Stomach (tissue), 4 donors: ENCODE measurements around the gene RNASEH1.

Experiments
- CTCF ChIP-seq, 7 experiments: fragments of 450-650 bp in 4 of 7; fragments of 200-600 bp in 3 of 7; sonication (generic) in 3 of 7; IDR thresholded peaks; one replicate each; pipeline ENCODE4 v1.5.1; 2016 to 2019; ENCODE audit warnings: antibody characterized with exemption in 7 of 7, control low read depth in 2 of 7, mild to moderate bottlenecking in 1 of 7
- EP300 ChIP-seq: sonication (generic); formaldehyde crosslinking; IDR thresholded peaks from one replicate; pipeline ENCODE4 v1.6.1; 2017; ENCODE audit warnings: antibody characterized with exemption
- POLR2A ChIP-seq, 4 donors: fragments of 450-650 bp; IDR thresholded peaks; one replicate each; pipeline ENCODE4 v1.6.1; 2016; ENCODE audit warnings: antibody characterized with exemption in 4 of 4, control low read depth in 2 of 4, mild to moderate bottlenecking in 1 of 4, moderate library complexity in 1 of 4
- POLR2AphosphoS5 ChIP-seq, 3 donors: sonication (generic); formaldehyde crosslinking; IDR thresholded peaks; one replicate each; pipeline ENCODE4 v1.6.1; 2016; ENCODE audit warnings: antibody characterized with exemption in 3 of 3

GRCh38 chr2:3503046-3503445 is 55.1 kb downstream of the RNASEH1 start:
- no peak for TF ChIP-seq POLR2A (IDR thresholded peaks at IDR 0.05)
- TF ChIP-seq CTCF (IDR thresholded peaks at IDR 0.05) = no peak
- no peak for TF ChIP-seq POLR2AphosphoS5 (IDR thresholded peaks at IDR 0.05)
- TF ChIP-seq EP300 = no peak
